CD4-positive, CD25-positive, alpha-beta regulatory T cell (primary cell): ENCODE results near the gene IFIT1B. TPM values are rescaled to one million over a fixed set of nuclear protein-coding genes. Genes with fewer than 3 reads are reported as not detected.

Experiments used
- ATAC-seq, 2 donors: fragments of 150-1000 bp; cut with Tn5 transposase; one replicate each; pipeline ENCODE4 v1.10.0; 2021; ENCODE audit warnings: low read depth in 2 of 2, moderate number of reproducible peaks in 2 of 2, moderate library complexity in 1 of 2
- DNase-seq, 3 donors: peaks; one replicate each; pipeline versions ENCODE4 v3.0.0 to v3.0.0-alpha.2; 2012 to 2022; ENCODE audit warnings: mixed read lengths in 1 of 3
- H3K27ac ChIP-seq: one replicate; pipeline ENCODE4 v1.7.0; 2013; ENCODE audit warnings: mild to moderate bottlenecking, low read length; ENCODE audit not compliant: insufficient read depth, poor library complexity, severe bottlenecking
- H3K27me3 ChIP-seq: one replicate; pipeline ENCODE4 v1.7.0; 2013; ENCODE audit warnings: low read length; ENCODE audit not compliant: control insufficient read depth, insufficient read depth
- H3K36me3 ChIP-seq: one replicate; pipeline ENCODE4 v1.7.0; 2013; ENCODE audit warnings: mild to moderate bottlenecking, low read length, moderate library complexity; ENCODE audit not compliant: control insufficient read depth, insufficient read depth
- H3K4me1 ChIP-seq: 2 replicates; pipeline ENCODE4 v1.7.0; 2013; ENCODE audit warnings: mild to moderate bottlenecking, low read length; ENCODE audit not compliant: insufficient read depth, control insufficient read depth, poor library complexity, severe bottlenecking
- H3K4me3 ChIP-seq: one replicate; pipeline ENCODE4 v1.7.0; 2013; ENCODE audit warnings: low read depth, mild to moderate bottlenecking, low read length, moderate library complexity
- H3K9me3 ChIP-seq, 2 experiments: 1 replicate in 1 of 2; 2 replicates in 1 of 2; pipeline ENCODE4 v1.7.0; 2013; ENCODE audit warnings: low read length in 2 of 2, mild to moderate bottlenecking in 1 of 2, moderate library complexity in 1 of 2; ENCODE audit not compliant: control insufficient read depth in 2 of 2
- H3K27ac Mint-ChIP-seq, 3 donors: one replicate each; pipeline ENCODE4 v1.8.0; 2020 to 2022; ENCODE audit warnings: mild to moderate bottlenecking in 3 of 3, mixed read lengths in 3 of 3, moderate library complexity in 2 of 3
- H3K27me3 Mint-ChIP-seq: one replicate; pipeline ENCODE4 v1.8.0; 2022; ENCODE audit warnings: mild to moderate bottlenecking, mixed read lengths
- H3K36me3 Mint-ChIP-seq: one replicate; pipeline ENCODE4 v1.8.0; 2020; ENCODE audit warnings: mixed read lengths
- H3K4me1 Mint-ChIP-seq, 4 donors: one replicate each; pipeline ENCODE4 v1.8.0; 2020 to 2022; ENCODE audit warnings: mixed read lengths in 4 of 4, mild to moderate bottlenecking in 1 of 4
- H3K4me3 Mint-ChIP-seq, 4 donors: one replicate each; pipeline ENCODE4 v1.8.0; 2020 to 2022; ENCODE audit warnings: mild to moderate bottlenecking in 4 of 4, mixed read lengths in 4 of 4, moderate library complexity in 3 of 4
- H3K9me3 Mint-ChIP-seq, 7 donors: one replicate each; pipeline ENCODE4 v1.8.0; 2020 to 2022; ENCODE audit warnings: mixed read lengths in 7 of 7, mild to moderate bottlenecking in 3 of 7, moderate library complexity in 2 of 7
- polyA plus RNA-seq, 4 donors: library from polyadenylated mRNA; unstranded; fragments of 300-500 nt; fragmentation: Illumina TruSeq; gene quantifications; one replicate each; pipeline ENCODE4 v1.2.3, GENCODE V29; 2021
- total RNA-seq: library from RNA; stranded (reverse); gene quantifications from one replicate; pipeline ENCODE4 v1.2.3, GENCODE V29; 2022

Gene IFIT1B
- total and polyA plus RNA-seq, 5 donors from 2014 or later, result 0.08 TPM; not detected in 4

- Histone ChIP-seq H3K27me3 (no peaks in the 10 kb centered on the region), H3K27ac (no peak overlapping the region), H3K36me3 (peaks cover 21% of the 10 kb centered on the region), H3K9me3 (no peaks in the 10 kb centered on the region), H3K4me3 (no peak overlapping the region), H3K4me1 (peaks cover 42% of the 10 kb centered on the region)
- Mint-ChIP-seq H3K9me3 (no peaks in the 10 kb centered on the region), H3K27me3 (no peaks in the 10 kb centered on the region), H3K4me1 (peaks cover 10 to 63% (median 43%) of the 10 kb centered on the region in 4 donors), H3K27ac (no peak overlapping the region), H3K36me3 (peaks cover 24% of the 10 kb centered on the region), H3K4me3 (no peak overlapping the region)
- DNase-seq, result no peak
- ATAC-seq, result no peak
These were observed 41.6 kb upstream of the IFIT1B start for GRCh38 chr10:89336241-89336640.

- H3K27me3 Mint-ChIP-seq, result no peaks in the 10 kb centered on the region
- no peaks in the 10 kb centered on the region for H3K27me3 ChIP-seq
- no peaks in the 10 kb centered on the region for H3K9me3 Mint-ChIP-seq
- DNase-seq, result peak in 1 of 3 donors; percentile 69
- no peak overlapping the region for H3K27ac ChIP-seq
- peaks cover 7 to 51% (median 37%) of the 10 kb centered on the region in 4 donors for H3K4me1 Mint-ChIP-seq
- H3K4me3 ChIP-seq, result no peak overlapping the region
- peak overlapping the region in 1 of 3 donors; percentile 71 for H3K27ac Mint-ChIP-seq
- H3K4me1 ChIP-seq, result peaks cover 40% of the 10 kb centered on the region
- H3K4me3 Mint-ChIP-seq, result no peak overlapping the region
- H3K9me3 ChIP-seq, result no peaks in the 10 kb centered on the region
- ATAC-seq, result peak; percentile 22 to 48
- H3K36me3 Mint-ChIP-seq, result peaks cover 24% of the 10 kb centered on the region
- peaks cover 21% of the 10 kb centered on the region for H3K36me3 ChIP-seq
These were observed 40.4 kb upstream of the IFIT1B start for GRCh38 chr10:89337484-89337883.

GRCh38 chr10:89338713-89339112, 39.1 kb upstream of the IFIT1B start:
- peaks cover 24% of the 10 kb centered on the region for H3K36me3 Mint-ChIP-seq
- peaks cover 5 to 39% (median 29%) of the 10 kb centered on the region in 4 donors for H3K4me1 Mint-ChIP-seq
- Histone ChIP-seq H3K4me3 (no peak overlapping the region), H3K4me1 (peaks cover 28% of the 10 kb centered on the region), H3K27me3 (no peaks in the 10 kb centered on the region), H3K36me3 (peaks cover 21% of the 10 kb centered on the region), H3K27ac (no peak overlapping the region), H3K9me3 (no peaks in the 10 kb centered on the region)
- H3K9me3 Mint-ChIP-seq, result no peaks in the 10 kb centered on the region
- no peaks in the 10 kb centered on the region for H3K27me3 Mint-ChIP-seq
- no peak overlapping the region for H3K4me3 Mint-ChIP-seq
- DNase-seq (no peak), ATAC-seq (no peak)
- no peak overlapping the region for H3K27ac Mint-ChIP-seq

- H3K36me3 ChIP-seq, result peaks cover 21% of the 10 kb centered on the region
- no peaks in the 10 kb centered on the region for H3K27me3 Mint-ChIP-seq
- H3K4me1 Mint-ChIP-seq, result peaks cover 0 to 29% (median 26%) of the 10 kb centered on the region in 4 donors
- DNase-seq (no peak), ATAC-seq (no peak)
- H3K27ac ChIP-seq, result no peak overlapping the region
- H3K4me1 ChIP-seq, result peaks cover 16% of the 10 kb centered on the region
- no peak overlapping the region for H3K27ac Mint-ChIP-seq
- no peak overlapping the region for H3K4me3 Mint-ChIP-seq
- H3K27me3 ChIP-seq, result no peaks in the 10 kb centered on the region
- H3K9me3 ChIP-seq, result no peaks in the 10 kb centered on the region
- H3K36me3 Mint-ChIP-seq, result peaks cover 24% of the 10 kb centered on the region
- no peaks in the 10 kb centered on the region for H3K9me3 Mint-ChIP-seq
- H3K4me3 ChIP-seq, result no peak overlapping the region
These were observed 38.0 kb upstream of the IFIT1B start for GRCh38 chr10:89339875-89340274.

GRCh38 chr10:89341649-89342048, 36.2 kb upstream of the IFIT1B start:
- peaks cover 9% of the 10 kb centered on the region for H3K4me1 ChIP-seq
- H3K36me3 ChIP-seq, result peaks cover 21% of the 10 kb centered on the region
- Mint-ChIP-seq H3K9me3 (no peaks in the 10 kb centered on the region), H3K27me3 (no peaks in the 10 kb centered on the region), H3K27ac (no peak overlapping the region), H3K4me1 (peaks cover 0 to 14% (median 11%) of the 10 kb centered on the region in 4 donors), H3K36me3 (peaks cover 24% of the 10 kb centered on the region), H3K4me3 (no peak overlapping the region)
- no peaks in the 10 kb centered on the region for H3K9me3 ChIP-seq
- no peaks in the 10 kb centered on the region for H3K27me3 ChIP-seq
- no peak for ATAC-seq
- H3K4me3 ChIP-seq, result no peak overlapping the region
- no peak for DNase-seq
- no peak overlapping the region for H3K27ac ChIP-seq

- H3K4me3 ChIP-seq, result no peak overlapping the region
- H3K9me3 Mint-ChIP-seq, result no peaks in the 10 kb centered on the region
- DNase-seq, result no peak
- H3K9me3 ChIP-seq, result no peaks in the 10 kb centered on the region
- peaks cover 24% of the 10 kb centered on the region for H3K36me3 Mint-ChIP-seq
- no peak for ATAC-seq
- H3K27me3 Mint-ChIP-seq, result no peaks in the 10 kb centered on the region
- H3K27ac Mint-ChIP-seq, result no peak overlapping the region
- no peak overlapping the region for H3K4me3 Mint-ChIP-seq
- H3K27me3 ChIP-seq, result no peaks in the 10 kb centered on the region
- peaks cover 0 to 7% (median 6%) of the 10 kb centered on the region in 4 donors for H3K4me1 Mint-ChIP-seq
- H3K27ac ChIP-seq, result no peak overlapping the region
- H3K4me1 ChIP-seq, result peaks cover 4% of the 10 kb centered on the region
- H3K36me3 ChIP-seq, result peaks cover 21% of the 10 kb centered on the region
These were observed 35.5 kb upstream of the IFIT1B start for GRCh38 chr10:89342206-89342958.

- Histone ChIP-seq H3K36me3 (peaks cover 20% of the 10 kb centered on the region), H3K27ac (no peak overlapping the region), H3K4me1 (no peaks in the 10 kb centered on the region), H3K4me3 (no peak overlapping the region), H3K27me3 (no peaks in the 10 kb centered on the region), H3K9me3 (no peaks in the 10 kb centered on the region)
- H3K9me3 Mint-ChIP-seq, result no peaks in the 10 kb centered on the region
- H3K4me3 Mint-ChIP-seq, result no peak overlapping the region
- H3K27ac Mint-ChIP-seq, result peak overlapping the region in 1 of 3 donors; percentile 21
- no peak for DNase-seq
- H3K36me3 Mint-ChIP-seq, result peaks cover 24% of the 10 kb centered on the region
- ATAC-seq, result peak in 1 of 2 donors; percentile 22
- no peaks in the 10 kb centered on the region for H3K27me3 Mint-ChIP-seq
- peaks cover 0 to 8% (median 2%) of the 10 kb centered on the region in 4 donors for H3K4me1 Mint-ChIP-seq
These were observed 34.6 kb upstream of the IFIT1B start for GRCh38 chr10:89343089-89343767.
